Measurements from ENCODE around the gene SUMF1.

DNA sequence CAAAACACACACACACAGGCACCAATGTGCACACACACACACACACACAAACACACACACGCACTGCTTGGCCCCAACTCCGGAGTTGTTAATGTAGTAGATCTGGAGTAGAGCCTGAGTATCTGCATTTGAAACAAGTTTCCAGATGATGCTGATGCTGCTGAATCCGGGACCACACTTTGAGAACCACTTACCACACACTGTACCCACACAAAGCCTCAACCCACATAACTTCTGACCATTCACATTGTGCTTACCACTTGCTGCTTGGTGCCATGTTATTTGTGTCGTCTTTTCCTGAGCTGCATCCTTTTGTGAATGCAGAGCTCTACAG lies 127.0 kb downstream of the SUMF1 start:
- TF ChIP-seq CTCF (IDR thresholded peaks at IDR 0.05): no peak
- no peak for TF ChIP-seq POLR2A (IDR thresholded peaks at IDR 0.05)
